ENCODE measurements around the gene EMC9.
"Not testable (repeated sequence)": the region's sequence is repeated elsewhere in the genome, so short reads cannot be mapped to it uniquely, and the experiment has no call there.

EMC9 gene

DNA sequence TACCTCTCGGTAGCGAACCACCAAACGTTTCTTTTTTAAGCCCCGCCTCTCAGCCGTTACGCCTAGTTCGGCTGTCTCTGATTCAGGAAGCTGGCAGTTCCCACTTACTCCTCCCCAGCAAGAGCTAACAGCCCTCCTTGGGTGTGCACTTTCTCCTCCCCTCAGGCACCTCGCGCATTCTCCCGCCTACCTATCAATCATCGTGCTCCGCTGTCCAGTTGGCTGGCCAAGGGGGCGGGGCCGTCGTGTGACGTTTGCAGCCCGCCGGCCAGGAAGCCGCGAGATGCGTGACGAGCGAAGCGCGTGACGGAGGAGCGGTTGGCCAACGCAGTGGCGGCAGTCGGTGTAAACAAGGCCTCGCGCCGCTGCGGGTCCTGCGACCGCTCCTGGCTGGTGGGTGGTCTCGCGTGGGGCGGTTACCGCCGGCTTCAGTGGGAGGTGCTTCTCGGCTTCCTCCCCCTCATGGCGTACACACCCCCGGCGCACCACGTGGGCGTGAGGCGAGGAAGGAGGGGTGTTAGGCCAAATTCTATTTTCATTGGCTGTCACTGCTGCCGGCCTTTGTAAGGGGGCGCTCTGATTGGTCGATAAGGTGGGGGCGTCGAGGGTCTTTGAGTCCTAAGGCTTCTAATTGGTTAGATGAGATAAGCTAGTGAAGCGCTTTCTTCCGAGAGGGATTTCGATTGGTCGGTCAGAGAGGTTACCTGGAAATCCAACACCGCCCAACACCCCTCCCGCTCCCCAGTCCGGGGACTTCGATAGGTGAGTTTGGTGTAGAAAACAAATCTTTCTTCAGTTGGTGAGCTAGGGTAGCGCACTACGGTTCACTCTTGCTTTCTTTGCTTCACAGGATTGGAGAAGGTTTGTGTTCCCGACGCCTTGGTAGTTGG is 26.6 kb downstream of the EMC9 start, which contains the start of the genes DCAF11 and NRL:
DCAF11 (plus strand) TSS at position 246 of the 890 bp plus-strand sequence. CDS start 818 bp downstream, outside the sequence.
NRL (minus strand) TSS at position 418 of the 890 bp plus-strand sequence. CDS start 32,101 bp downstream, outside the sequence.
- Histone ChIP-seq H3K4me1 (ENCODE audit: control insufficient read depth, insufficient read depth, low read length, poor library complexity, severe bottlenecking) (peaks cover 5% of the 10 kb centered on the region), H3K36me3 (ENCODE audit: control insufficient read depth, insufficient read depth, low read length) (peaks cover 28% of the 10 kb centered on the region)
- 0% methylated on average over 28 to 51 of the region's 65 CpGs for WGBS, 2 experiments (ENCODE audit: insufficient coverage in 2 of 2)

DNA sequence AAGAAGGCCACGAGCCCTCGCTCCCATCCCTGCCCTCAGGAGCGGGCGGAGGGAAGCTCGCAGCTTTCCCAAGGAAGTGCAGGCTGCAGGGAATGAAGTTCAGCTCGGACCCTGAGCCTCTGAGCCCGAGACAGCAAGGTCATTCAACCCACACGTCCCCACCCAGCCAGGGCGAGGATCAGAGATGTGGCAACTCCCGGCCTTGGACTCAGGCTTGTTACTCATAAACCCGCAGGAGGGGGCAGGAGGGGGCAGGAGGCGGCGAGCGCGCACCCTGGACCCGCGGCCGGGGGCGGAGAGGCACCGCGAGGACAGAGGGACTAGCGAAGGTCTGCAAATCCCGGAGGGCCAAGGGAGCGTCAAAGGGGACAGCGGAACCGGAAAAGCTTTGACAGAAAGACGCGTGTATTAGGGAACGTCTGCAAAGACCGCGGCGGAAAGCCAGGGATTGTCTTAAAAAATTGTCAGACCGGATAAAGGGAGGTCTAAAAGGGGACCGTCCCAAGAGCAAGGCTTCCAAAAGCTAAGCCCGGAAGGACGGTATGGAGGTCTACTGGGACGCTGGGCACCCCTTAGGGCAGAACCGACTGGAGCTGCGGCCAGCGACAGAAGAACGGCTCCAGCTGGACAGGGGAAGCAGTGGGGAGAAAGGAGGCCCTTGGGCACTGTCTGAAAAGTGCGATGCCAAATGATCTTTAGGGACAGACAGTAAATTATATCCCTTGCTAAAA is 27.4 kb downstream of the EMC9 start:
- WGBS, 2 experiments (ENCODE audit: insufficient coverage in 2 of 2) = 0 to 1% methylated on average over 39 to 41 of the region's 42 CpGs
- Histone ChIP-seq H3K9me3 (ENCODE audit: control insufficient read depth, low read length) (no peaks in the 10 kb centered on the region), H3K4me3 (ENCODE audit: extremely low read depth, insufficient read depth, low read length, poor library complexity, severe bottlenecking) (peak overlapping the region; percentile 80), H3K36me3 (ENCODE audit: control insufficient read depth, insufficient read depth, low read length) (peaks cover 19% of the 10 kb centered on the region), H3K4me1 (ENCODE audit: control insufficient read depth, insufficient read depth, low read length, poor library complexity, severe bottlenecking) (peaks cover 5% of the 10 kb centered on the region), H3K27ac (ENCODE audit: low read depth, low read length, severe bottlenecking) (peak overlapping the region; percentile 97)

More for the DNA sequence above, 26.6 kb downstream of the EMC9 start, which contains the start of the genes DCAF11 and NRL:
- Histone ChIP-seq H3K27ac (ENCODE audit: low read depth, low read length, severe bottlenecking) (peak within 1 kb of the TSS; percentile 97), H3K9me3 (ENCODE audit: control insufficient read depth, low read length) (no peaks in the 10 kb centered on the region), H3K4me3 (ENCODE audit: extremely low read depth, insufficient read depth, low read length, poor library complexity, severe bottlenecking) (peak within 1 kb of the TSS; percentile 80)

DNA sequence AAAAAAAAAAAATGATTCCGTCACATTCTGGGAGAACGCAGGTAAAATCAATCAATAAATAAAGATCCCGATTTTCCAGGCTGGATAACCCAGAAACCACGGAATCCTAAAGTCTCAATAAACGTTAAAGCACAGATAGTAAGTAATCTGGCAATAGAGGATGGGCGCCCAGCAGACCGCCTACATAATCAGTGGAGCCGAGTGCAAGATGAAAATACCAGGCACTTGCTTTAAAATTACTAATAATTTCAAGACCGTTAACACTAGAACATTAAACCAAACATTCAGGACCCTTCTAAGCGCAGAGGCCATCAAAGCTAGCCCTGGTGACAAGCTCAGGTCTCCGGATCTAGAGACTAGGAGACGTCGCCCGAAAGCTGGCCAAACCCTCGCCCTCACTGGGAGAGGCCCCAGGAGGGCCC is 28.0 kb downstream of the EMC9 start:
- Histone ChIP-seq H3K36me3 (ENCODE audit: control insufficient read depth, insufficient read depth, low read length) (peaks cover 14% of the 10 kb centered on the region), H3K4me3 (ENCODE audit: extremely low read depth, insufficient read depth, low read length, poor library complexity, severe bottlenecking) (peak overlapping the region; percentile 80), H3K9me3 (ENCODE audit: control insufficient read depth, low read length) (no peaks in the 10 kb centered on the region), H3K27ac (ENCODE audit: low read depth, low read length, severe bottlenecking) (peak overlapping the region; percentile 97), H3K4me1 (ENCODE audit: control insufficient read depth, insufficient read depth, low read length, poor library complexity, severe bottlenecking) (peaks cover 5% of the 10 kb centered on the region)
- 12 to 13% methylated on average over 5 to 12 of the region's 15 CpGs for WGBS, 2 experiments (ENCODE audit: insufficient coverage in 2 of 2)

DNA sequence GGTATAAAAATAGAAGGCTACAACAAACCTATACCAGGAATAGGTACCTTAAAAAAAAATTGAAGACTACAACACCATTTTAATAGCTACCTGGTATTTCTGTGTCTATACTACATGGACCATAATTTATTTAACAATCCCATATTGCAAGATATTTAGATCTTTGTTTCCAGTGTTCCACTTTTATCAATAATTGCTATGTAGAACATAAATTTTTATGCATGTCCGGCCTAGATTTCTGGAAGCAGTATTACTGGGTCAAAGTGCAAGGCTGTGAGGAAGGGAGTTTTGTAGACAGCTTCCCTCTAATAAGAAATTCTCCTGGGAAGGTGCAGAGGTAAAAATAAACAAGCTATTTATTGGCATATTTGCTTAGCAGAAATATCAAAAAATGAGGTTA is 30.9 kb downstream of the EMC9 start:
- no peak overlapping the region for H3K27ac ChIP-seq (ENCODE audit: low read depth, low read length, severe bottlenecking)
- H3K4me1 ChIP-seq (ENCODE audit: control insufficient read depth, insufficient read depth, low read length, poor library complexity, severe bottlenecking) = no peaks in the 10 kb centered on the region
- H3K36me3 ChIP-seq (ENCODE audit: control insufficient read depth, insufficient read depth, low read length) = no peaks in the 10 kb centered on the region
- no peak overlapping the region for H3K4me3 ChIP-seq (ENCODE audit: extremely low read depth, insufficient read depth, low read length, poor library complexity, severe bottlenecking)
- no CpG with 5 or more reads among the region's 1 CpG for WGBS, 2 experiments (ENCODE audit: insufficient coverage in 2 of 2)
- no peaks in the 10 kb centered on the region for H3K9me3 ChIP-seq (ENCODE audit: control insufficient read depth, low read length)

DNA sequence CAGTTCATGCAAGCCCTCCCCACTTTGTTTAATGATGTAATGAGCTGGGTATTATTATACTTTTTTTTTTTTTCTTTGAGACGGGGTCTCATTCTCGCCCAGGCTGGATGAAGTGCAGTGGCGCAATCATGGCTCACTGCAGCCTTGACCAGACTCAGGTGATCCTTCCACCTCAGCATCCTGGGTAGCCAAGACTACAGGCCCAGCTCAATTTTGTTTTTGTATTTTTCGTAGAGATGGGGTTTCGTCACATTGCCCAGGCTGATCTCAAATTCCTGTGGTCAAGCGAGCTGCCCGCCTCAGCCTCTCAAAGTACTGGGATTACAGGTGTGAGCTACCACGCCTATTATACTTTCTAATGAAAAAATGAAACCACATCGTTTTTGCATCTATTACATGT is 31.3 kb downstream of the EMC9 start:
- no peaks in the 10 kb centered on the region for H3K36me3 ChIP-seq (ENCODE audit: control insufficient read depth, insufficient read depth, low read length)
- H3K4me1 ChIP-seq (ENCODE audit: control insufficient read depth, insufficient read depth, low read length, poor library complexity, severe bottlenecking) = no peaks in the 10 kb centered on the region
- H3K27ac ChIP-seq (ENCODE audit: low read depth, low read length, severe bottlenecking) = no peak overlapping the region
- no peak overlapping the region for H3K4me3 ChIP-seq (ENCODE audit: extremely low read depth, insufficient read depth, low read length, poor library complexity, severe bottlenecking)
- 89 to 93% methylated on average over 5 to 6 of the region's 9 CpGs for WGBS, 2 experiments (ENCODE audit: insufficient coverage in 2 of 2)
- no peaks in the 10 kb centered on the region for H3K9me3 ChIP-seq (ENCODE audit: control insufficient read depth, low read length)

DNA sequence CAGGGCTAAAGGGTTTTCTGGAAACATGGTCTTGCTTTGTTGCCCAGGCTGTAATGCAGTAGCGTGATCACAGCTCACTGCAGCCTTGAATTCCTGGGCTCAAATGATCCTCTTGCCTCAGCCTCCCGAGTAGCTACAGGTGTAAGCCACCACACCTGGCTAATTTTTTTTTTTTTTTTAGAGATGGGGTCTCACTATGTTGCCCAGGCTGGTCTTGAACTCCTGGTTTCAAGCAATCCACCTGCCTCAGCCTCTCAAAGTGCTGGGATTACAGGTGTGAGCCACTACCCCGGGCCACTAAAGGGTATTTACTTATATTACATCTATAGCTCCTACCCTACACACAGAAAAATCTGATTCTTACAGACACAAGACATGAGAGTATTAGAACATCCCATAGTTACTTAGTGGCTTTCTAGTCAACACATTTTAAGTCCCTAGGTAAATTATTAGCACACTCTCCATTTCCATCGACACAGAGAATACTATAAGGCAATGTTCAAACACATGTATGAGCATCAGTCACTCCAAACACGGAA is 33.0 kb downstream of the EMC9 start:
- 31 to 70% methylated on average over 2 to 4 of the region's 5 CpGs for WGBS, 2 experiments (ENCODE audit: insufficient coverage in 2 of 2)
- no peaks in the 10 kb centered on the region for H3K9me3 ChIP-seq (ENCODE audit: control insufficient read depth, low read length)
- no peak overlapping the region for H3K27ac ChIP-seq (ENCODE audit: low read depth, low read length, severe bottlenecking)
- H3K4me3 ChIP-seq (ENCODE audit: extremely low read depth, insufficient read depth, low read length, poor library complexity, severe bottlenecking) = no peak overlapping the region
- no peaks in the 10 kb centered on the region for H3K4me1 ChIP-seq (ENCODE audit: control insufficient read depth, insufficient read depth, low read length, poor library complexity, severe bottlenecking)
- peaks cover 15% of the 10 kb centered on the region for H3K36me3 ChIP-seq (ENCODE audit: control insufficient read depth, insufficient read depth, low read length)

DNA sequence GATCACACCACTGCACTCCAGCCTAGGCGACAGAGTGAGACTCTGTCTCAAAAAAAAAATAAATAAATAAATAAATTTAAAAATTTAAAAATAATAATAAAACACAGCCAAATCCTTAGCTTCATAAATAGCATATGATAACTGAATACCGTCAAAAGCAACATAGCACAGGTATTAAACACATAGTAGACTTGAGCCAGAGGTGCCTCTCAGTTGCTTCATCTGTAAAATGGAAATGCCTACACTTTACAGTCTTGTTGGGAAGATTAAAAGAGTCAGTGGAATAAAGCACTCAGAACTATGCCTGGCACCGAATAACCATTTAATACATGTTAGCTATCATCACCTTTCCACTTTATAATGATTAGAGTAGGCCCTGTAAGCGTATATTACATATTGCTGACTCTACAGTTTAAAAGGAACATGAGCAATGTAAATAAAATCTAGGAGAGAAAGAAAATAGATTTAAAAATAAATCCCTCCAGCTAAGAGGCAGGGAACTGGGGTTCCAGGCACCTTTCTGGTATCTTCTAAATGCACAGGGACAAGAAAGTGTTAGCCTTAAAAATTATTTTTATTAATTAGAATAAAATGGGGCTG is 34.6 kb downstream of the EMC9 start:
- Histone ChIP-seq H3K9me3 (ENCODE audit: control insufficient read depth, low read length) (no peaks in the 10 kb centered on the region), H3K27ac (ENCODE audit: low read depth, low read length, severe bottlenecking) (no peak overlapping the region), H3K4me1 (ENCODE audit: control insufficient read depth, insufficient read depth, low read length, poor library complexity, severe bottlenecking) (no peaks in the 10 kb centered on the region), H3K36me3 (ENCODE audit: control insufficient read depth, insufficient read depth, low read length) (peaks cover 30% of the 10 kb centered on the region), H3K4me3 (ENCODE audit: extremely low read depth, insufficient read depth, low read length, poor library complexity, severe bottlenecking) (no peak overlapping the region)
- no CpG with 5 or more reads among the region's 4 CpGs for WGBS, 2 experiments (ENCODE audit: insufficient coverage in 2 of 2)

DNA sequence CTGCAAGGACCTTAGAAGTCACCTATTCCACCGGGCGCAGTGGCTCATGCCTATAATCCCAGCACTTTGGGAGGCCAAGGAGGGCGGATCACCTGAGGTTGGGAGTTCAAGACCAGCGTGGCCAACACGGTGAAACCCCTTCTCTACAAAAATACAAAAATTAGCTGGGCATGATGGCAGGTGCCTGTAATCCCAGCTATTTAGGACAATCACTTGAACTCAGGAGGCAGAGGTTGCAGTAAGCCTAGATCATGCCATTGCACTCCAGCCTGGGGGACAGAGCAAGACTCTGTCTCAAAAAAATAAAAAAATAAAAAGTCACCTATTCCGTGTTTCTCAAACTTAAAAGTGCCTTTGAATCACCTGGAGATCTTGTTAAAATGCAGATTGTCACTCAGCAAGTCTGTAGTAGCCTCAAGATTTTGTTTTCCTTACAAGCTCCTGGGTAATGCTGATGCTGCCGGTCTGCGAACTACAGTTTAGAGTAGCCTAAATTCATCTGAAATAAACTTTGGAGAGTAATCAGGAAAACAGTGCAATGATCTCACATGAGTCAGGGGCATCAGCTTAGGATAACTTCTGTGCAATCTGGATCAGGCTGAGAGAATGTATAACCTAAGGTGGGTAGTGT is 35.7 kb downstream of the EMC9 start:
- H3K9me3 ChIP-seq (ENCODE audit: control insufficient read depth, low read length); H3K27ac ChIP-seq (ENCODE audit: low read depth, low read length, severe bottlenecking); H3K4me1 ChIP-seq (ENCODE audit: control insufficient read depth, insufficient read depth, low read length, poor library complexity, severe bottlenecking); H3K4me3 ChIP-seq (ENCODE audit: extremely low read depth, insufficient read depth, low read length, poor library complexity, severe bottlenecking): not testable (repeated sequence)
- H3K36me3 ChIP-seq (ENCODE audit: control insufficient read depth, insufficient read depth, low read length) = peaks cover 39% of the 10 kb centered on the region
- 92 to 95% methylated on average over 8 of the region's 8 CpGs for WGBS, 2 experiments (ENCODE audit: insufficient coverage in 2 of 2)

DNA sequence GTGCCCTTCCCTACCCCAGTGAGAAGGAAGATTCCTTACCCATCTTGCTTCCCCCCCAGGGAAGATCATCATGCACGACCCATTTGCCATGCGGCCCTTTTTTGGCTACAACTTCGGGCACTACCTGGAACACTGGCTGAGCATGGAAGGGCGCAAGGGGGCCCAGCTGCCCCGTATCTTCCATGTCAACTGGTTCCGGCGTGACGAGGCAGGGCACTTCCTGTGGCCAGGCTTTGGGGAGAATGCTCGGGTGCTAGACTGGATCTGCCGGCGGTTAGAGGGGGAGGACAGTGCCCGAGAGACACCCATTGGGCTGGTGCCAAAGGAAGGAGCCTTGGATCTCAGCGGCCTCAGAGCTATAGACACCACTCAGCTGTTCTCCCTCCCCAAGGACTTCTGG is 37.9 kb downstream of the EMC9 start:
- H3K4me3 ChIP-seq (ENCODE audit: extremely low read depth, insufficient read depth, low read length, poor library complexity, severe bottlenecking) = no peak overlapping the region
- WGBS, 2 experiments (ENCODE audit: insufficient coverage in 2 of 2) = 94% methylated on average over 11 to 13 of the region's 13 CpGs
- H3K4me1 ChIP-seq (ENCODE audit: control insufficient read depth, insufficient read depth, low read length, poor library complexity, severe bottlenecking) = no peaks in the 10 kb centered on the region
- peaks cover 61% of the 10 kb centered on the region for H3K36me3 ChIP-seq (ENCODE audit: control insufficient read depth, insufficient read depth, low read length)
- H3K9me3 ChIP-seq (ENCODE audit: control insufficient read depth, low read length) = no peaks in the 10 kb centered on the region
- H3K27ac ChIP-seq (ENCODE audit: low read depth, low read length, severe bottlenecking) = no peak overlapping the region

Measured in mesodermal cell (in vitro differentiated cells).